Upper lobe of right lung (tissue), 1 donor: ENCODE results near the gene TUBA1C. TPM values are rescaled to one million over a fixed set of nuclear protein-coding genes. Genes with fewer than 3 reads are reported as not detected.
A peak's percentile ranks its signal among the peaks of the same experiment; 100 is the strongest.

Experiments
- ATAC-seq: fragments of 200-7000 bp; cut with Tn5 transposase; one replicate; pipeline ENCODE4 v1.9.1; 2020; ENCODE audit warnings: mild to moderate bottlenecking, moderate library complexity
- DNase-seq: peaks from one replicate; pipeline ENCODE4 v3.0.0-alpha.2; 2020
- H3K27ac ChIP-seq: fragments of 200-600 bp; one replicate; pipeline ENCODE4 v1.8.0; 2022
- H3K27me3 ChIP-seq: fragments of 200-600 bp; one replicate; pipeline ENCODE4 v1.8.0; 2022; ENCODE audit warnings: mild to moderate bottlenecking
- H3K36me3 ChIP-seq: fragments of 200-600 bp; one replicate; pipeline ENCODE4 v1.8.0; 2022
- H3K4me1 ChIP-seq: fragments of 200-600 bp; one replicate; pipeline ENCODE4 v1.8.0; 2022
- H3K4me3 ChIP-seq: fragments of 200-600 bp; one replicate; pipeline ENCODE4 v1.8.0; 2022; ENCODE audit warnings: mild to moderate bottlenecking
- H3K9me3 ChIP-seq: fragments of 200-600 bp; one replicate; pipeline ENCODE4 v1.8.0; 2022
- intact Hi-C: fragments of 100-400 bp; cut with DNase I; formaldehyde crosslinking; loops from one replicate; pipeline ENCODE4 v1.11.0; 2022
- total RNA-seq: library from RNA; stranded (reverse); fragmentation: NEBNext Ultra II Directional; extraction: Animal tissue kit (Norgen Biotek cat#: 25700); gene quantifications from one replicate; pipeline ENCODE4 v1.2.1, GENCODE V29; 2021
- TF ChIP-seq, protein P1 (sequence below): fragments of 200-600 bp; IDR thresholded peaks from one replicate; pipeline ENCODE4 v1.8.0; 2022; ENCODE audit warnings: antibody characterized with exemption
- donor health status: DM: no; HTN: yes; CAD: no; lungs with severe emphysema.

Gene TUBA1C
- total RNA-seq, 1 donor from 2014 or later, result 113 TPM

DNA sequence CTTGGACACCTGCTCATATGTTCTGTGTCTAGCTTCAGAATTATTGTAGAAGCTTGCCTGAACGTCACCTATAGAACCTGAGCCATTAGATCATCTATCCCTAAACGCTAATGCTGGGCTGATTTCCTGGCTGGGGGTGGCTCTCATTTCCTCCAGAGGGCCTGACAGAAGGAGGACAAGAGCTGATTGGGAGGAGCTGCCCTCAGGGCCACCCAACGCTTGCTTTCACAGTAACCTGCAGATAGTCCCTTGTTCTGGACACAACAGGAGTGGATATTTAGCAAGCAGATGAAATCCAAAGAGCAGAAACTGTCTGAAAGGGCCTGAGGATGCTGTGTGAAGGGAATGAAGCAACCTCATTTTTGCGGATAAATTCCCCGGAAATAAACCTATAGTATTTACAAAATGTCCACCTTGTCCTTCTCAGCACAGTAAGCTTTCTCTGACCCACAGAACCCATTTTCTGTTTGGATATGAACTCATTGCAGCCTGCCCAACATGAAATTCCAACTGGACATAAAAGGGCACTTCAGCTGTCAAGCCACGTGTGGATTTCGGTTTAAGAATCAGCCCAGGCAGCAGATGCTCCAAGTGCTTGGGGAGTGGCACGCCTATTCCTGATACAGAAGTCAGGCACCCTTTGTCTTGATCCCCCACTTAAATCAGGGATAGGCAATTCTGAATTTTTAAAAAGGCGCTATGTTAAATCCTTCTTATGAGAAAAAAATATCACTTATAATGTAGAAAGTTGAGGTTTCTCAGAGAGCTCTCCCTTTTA, 32.8 kb upstream of the TUBA1C start:
- DNase-seq (no peak), ATAC-seq (no peak)
- TF ChIP-seq, protein P1, sequence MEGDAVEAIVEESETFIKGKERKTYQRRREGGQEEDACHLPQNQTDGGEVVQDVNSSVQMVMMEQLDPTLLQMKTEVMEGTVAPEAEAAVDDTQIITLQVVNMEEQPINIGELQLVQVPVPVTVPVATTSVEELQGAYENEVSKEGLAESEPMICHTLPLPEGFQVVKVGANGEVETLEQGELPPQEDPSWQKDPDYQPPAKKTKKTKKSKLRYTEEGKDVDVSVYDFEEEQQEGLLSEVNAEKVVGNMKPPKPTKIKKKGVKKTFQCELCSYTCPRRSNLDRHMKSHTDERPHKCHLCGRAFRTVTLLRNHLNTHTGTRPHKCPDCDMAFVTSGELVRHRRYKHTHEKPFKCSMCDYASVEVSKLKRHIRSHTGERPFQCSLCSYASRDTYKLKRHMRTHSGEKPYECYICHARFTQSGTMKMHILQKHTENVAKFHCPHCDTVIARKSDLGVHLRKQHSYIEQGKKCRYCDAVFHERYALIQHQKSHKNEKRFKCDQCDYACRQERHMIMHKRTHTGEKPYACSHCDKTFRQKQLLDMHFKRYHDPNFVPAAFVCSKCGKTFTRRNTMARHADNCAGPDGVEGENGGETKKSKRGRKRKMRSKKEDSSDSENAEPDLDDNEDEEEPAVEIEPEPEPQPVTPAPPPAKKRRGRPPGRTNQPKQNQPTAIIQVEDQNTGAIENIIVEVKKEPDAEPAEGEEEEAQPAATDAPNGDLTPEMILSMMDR, result no peak
- Histone ChIP-seq H3K36me3 (no peaks in the 10 kb centered on the region), H3K4me1 (peaks cover 21% of the 10 kb centered on the region), H3K9me3 (no peaks in the 10 kb centered on the region), H3K27me3 (no peaks in the 10 kb centered on the region), H3K27ac (peak overlapping the region; percentile 95), H3K4me3 (no peak overlapping the region)
- intact Hi-C loops, result loop anchor here (10.0 kb wide), 1 partner anchor 97 kb away; the partner anchor contains the start of gene TUBA1B

DNA sequence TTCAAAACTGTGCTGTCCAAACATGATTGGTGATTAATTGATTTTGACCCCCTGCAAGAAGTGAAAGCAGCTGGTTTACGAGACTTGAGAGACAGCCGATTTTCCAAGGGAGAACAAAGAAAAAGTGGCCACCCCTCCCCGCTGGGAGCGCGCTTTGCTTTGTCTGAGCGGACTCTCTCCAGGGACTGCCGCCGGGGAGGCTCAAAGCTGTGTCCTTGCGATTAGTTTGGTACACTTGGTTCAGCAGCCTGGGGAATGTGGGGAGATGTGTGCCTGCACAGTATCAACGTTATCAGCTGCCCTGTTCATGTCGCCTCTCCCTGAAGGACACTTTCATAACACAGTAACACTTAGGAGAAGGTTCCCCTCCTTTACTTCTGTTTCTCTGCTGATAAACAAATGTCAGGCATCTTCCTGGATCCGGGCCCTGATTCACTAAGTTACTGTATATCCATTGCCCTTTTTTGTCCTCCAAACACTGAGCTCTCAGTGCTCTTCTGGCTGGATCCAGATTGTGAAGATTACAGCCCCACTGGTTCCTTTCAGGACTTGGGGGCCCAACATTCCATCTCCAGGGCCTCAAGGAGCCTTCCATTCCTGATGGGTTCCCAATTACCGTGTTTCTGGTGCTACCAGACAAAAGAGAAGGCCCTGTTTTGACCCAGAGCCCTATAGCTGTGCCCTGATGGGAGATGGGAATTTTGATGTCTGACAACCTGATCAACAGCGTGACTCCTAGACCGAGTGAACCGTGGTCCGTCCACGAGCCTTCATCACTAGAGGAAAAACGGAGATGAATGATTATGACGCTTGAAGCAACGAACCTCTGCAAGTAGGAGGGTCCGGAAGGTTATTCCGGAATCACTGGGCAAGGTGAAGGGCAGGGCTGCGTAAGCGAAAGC, 31.7 kb upstream of the TUBA1C start:
- ATAC-seq, result no peak
- peak overlapping the region; percentile 95 for H3K27ac ChIP-seq
- no peaks in the 10 kb centered on the region for H3K36me3 ChIP-seq
- intact Hi-C loops, result loop anchor here (10.0 kb wide), 1 partner anchor 98 kb away; the partner anchor contains the start of gene TUBA1B
- H3K9me3 ChIP-seq, result no peaks in the 10 kb centered on the region
- no peaks in the 10 kb centered on the region for H3K27me3 ChIP-seq
- TF ChIP-seq, protein P1, result no peak
- peaks cover 21% of the 10 kb centered on the region for H3K4me1 ChIP-seq
- H3K4me3 ChIP-seq, result peak overlapping the region; percentile 19
- DNase-seq, result peak; percentile 71

DNA sequence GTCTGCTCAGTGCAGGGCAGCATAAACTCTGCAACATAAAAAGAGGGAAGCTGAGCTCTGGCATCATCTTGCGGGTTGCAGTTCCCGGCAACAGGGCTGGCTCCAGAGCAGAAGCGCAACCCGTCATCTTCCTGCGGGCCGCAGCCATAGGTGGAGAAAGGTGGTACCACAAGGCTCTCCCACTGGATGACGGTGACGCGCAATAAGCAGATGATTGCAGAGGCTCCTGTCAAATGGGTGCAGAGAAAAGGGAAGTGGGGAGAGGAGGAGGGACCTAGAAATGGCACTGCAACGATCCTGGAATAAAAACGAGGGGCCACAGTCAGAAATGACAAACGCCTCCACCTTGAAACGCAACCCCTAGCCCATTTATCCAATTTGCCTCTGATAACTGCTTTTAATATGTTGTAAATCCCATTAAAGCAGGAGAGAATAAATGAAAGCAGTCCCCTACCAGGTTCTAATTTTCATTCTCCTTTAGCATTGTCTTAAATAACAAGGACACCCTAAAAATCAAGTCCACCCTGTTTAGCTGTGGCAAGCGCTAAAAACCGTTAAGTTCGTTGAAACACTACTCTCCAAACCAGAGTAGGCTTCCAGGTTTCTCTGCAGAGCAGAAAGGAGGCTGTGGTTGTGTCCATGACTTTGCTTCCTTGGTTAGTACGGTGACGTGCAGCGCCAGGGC, 30.9 kb upstream of the TUBA1C start:
- intact Hi-C loops, result loop anchor here (10.0 kb wide), 1 partner anchor 99 kb away; the partner anchor contains the start of gene TUBA1B
- peak overlapping the region; percentile 61 for H3K4me3 ChIP-seq
- H3K27ac ChIP-seq, result peak overlapping the region; percentile 95
- peak; percentile 79 for ATAC-seq
- no peaks in the 10 kb centered on the region for H3K36me3 ChIP-seq
- peak; percentile 88 for DNase-seq
- no peaks in the 10 kb centered on the region for H3K9me3 ChIP-seq
- TF ChIP-seq, protein P1, result no peak
- H3K27me3 ChIP-seq, result no peaks in the 10 kb centered on the region
- peaks cover 21% of the 10 kb centered on the region for H3K4me1 ChIP-seq

DNA sequence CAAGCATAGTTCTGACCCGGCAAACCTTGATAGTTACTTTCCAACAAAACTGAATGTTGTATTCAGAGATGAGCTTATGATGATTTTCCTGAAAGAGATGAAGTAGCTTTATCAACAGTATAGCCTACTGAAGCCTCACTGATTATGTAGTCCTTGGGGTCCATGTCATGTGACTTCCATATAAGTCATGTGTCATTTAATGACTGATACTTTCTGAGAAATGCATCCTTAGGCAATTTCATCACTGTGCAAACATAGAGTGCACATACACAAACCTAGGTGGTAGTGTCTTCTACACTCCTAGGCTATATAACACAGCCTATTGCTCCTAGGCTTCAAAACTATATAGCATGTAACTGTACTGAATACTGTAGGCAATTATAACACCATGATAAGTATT, 28.5 kb upstream of the TUBA1C start:
- TF ChIP-seq, protein P1, result no peak
- intact Hi-C loops, result loop anchor here (10.0 kb wide), 1 partner anchor 102 kb away; the partner anchor contains the start of gene TUBA1B
- Histone ChIP-seq H3K4me3 (no peak overlapping the region), H3K4me1 (peaks cover 21% of the 10 kb centered on the region), H3K27me3 (no peaks in the 10 kb centered on the region), H3K9me3 (no peaks in the 10 kb centered on the region), H3K27ac (no peak overlapping the region), H3K36me3 (no peaks in the 10 kb centered on the region)
- no peak for ATAC-seq
- DNase-seq, result no peak

DNA sequence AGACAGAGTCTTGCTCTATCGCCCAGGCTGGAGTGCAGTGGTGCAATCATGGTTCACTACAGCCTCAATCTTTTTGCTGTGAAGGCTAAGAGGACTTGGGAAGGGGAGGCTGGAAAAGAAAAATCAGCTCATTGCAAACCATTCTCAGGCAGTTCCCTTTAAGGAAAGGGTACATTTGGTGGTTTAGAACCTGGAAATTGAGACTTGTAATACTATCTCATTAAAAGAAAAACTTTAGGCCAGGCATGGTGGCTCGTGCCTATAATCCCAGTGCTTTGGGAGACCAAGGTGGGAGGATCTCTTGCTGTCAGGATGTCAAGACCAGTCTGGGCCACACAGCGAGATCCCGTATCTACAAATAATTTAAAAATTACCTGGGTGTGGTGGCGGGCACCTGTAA, 21.3 kb upstream of the TUBA1C start:
- Histone ChIP-seq H3K4me1 (no peaks in the 10 kb centered on the region), H3K4me3 (no peak overlapping the region), H3K9me3 (no peaks in the 10 kb centered on the region), H3K27me3 (no peaks in the 10 kb centered on the region), H3K27ac (no peak overlapping the region), H3K36me3 (no peaks in the 10 kb centered on the region)
- TF ChIP-seq, protein P1, result no peak
- DNase-seq (no peak), ATAC-seq (no peak)
- intact Hi-C loops, result no loop called here
